ENCODE data around the gene ERG.

- no peak for TF ChIP-seq CTCF (conservative IDR thresholded peaks at IDR 0.05)
- TF ChIP-seq ZFX (IDR thresholded peaks at IDR 0.05): no peak
These were observed 44.0 kb upstream of the ERG start for GRCh38 chr21:38542263-38542662.
